ENCODE data around the gene MED6.

MED6 gene

GRCh38 chr14:70597731-70598130 lies 2.7 kb downstream of the MED6 start:
- DNase-seq (ENCODE audit: low read depth in 2 of 2): no peak

DNA sequence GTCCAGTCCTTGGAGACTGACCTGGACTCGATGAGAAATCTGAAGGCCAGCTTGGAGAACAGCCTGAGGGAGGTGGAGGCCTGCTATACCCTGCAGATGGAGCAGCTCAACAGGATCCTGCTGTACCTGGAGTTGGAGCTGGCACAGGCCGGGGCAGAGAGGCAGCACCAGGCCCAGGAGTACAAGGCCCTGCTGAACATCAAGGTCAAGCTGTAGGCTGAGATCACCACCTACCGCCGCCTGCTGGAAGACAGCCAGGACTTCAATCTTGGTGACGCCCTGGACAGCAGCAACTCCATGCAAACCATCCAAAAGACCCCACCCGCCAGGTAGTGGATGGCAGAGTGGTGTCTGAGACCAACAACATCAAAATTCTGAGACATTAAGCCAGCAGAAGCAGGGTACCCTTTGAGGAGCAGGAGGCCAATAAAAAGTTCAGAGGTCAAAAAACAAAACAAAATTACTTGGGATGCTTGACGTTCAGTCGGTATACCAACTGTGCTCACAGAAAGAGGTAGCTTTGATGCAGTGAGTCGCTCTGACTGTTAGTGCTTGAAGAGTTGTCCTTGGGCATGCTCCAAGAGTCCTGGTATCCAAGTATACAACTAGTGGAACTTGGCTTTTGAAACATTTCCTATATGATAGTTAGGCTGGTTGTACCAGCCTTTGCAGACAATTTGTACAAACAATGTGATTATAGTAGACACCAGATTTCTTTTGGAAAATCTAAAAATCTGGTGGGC lies 4.8 kb downstream of the MED6 start:
- no peak for DNase-seq (ENCODE audit: low read depth in 2 of 2)

GRCh38 chr14:70594461-70594860 lies 6.0 kb downstream of the MED6 start:
- no peak for DNase-seq (ENCODE audit: low read depth in 2 of 2)

GRCh38 chr14:70585231-70585630 lies 15.2 kb downstream of the MED6 start:
- no peak for DNase-seq (ENCODE audit: low read depth in 2 of 2)

DNA sequence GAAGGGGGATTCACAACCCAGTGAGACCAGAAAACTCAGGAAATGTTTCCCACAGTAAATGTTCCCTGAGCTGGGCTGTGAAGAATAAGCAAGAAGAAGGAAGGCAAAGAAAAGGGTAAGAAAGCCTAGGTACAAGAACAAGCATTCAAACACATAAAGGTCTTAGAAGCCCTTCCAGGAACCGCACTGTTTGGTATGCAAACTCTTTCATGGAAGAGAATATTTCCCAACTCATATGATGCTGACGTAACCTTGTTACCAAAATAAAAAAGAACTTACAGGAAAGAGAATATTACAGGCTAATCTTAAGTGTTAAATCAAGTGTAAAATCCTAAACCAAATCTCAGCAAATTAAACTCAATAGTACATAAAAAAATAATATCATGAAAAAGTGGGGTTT lies 23.6 kb downstream of the MED6 start:
- no peak for DNase-seq (ENCODE audit: low read depth in 2 of 2)

GRCh38 chr14:70573050-70573449 lies 27.4 kb downstream of the MED6 start:
- no peak for DNase-seq (ENCODE audit: low read depth in 2 of 2)

DNA sequence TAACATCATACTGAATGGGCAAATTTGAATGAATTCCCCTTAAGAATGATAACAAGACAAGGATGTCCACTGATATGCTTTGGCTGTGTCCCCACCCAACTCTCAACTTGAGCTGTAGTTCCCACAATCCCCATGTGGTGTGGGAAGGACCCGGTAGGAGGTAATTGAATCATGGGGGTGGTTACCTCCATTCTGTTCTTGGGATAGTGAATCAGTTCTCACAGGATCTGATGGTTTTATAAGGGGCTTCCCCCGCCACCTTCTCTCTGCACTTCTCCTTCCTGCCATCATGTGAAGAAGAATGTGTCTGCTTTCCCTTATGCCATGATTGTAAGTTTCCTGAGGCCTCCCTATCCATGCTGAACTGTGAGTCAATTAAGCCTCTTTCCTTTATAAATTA lies 29.3 kb downstream of the MED6 start:
- DNase-seq (ENCODE audit: low read depth in 2 of 2): no peak

DNA sequence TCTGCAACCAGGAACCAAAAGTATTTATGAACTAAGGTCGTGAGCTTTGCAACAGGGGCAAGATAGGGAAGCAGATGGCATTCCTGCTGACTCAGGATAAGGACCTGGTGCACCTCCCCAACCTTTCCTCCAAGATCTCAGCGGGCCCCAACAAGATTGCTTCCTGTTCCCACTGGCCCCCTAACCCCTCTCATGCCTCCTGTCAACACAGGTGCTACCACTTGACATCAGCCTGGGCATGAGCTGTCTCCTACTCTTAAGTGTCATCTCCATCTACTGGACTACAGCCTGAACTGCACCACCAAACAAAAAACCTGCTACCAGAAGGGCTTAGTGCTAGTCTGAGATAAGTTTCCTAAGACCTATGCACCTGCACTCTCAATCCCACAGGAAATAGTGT lies 32.7 kb downstream of the MED6 start:
- no peak for DNase-seq (ENCODE audit: low read depth in 2 of 2)

DNA sequence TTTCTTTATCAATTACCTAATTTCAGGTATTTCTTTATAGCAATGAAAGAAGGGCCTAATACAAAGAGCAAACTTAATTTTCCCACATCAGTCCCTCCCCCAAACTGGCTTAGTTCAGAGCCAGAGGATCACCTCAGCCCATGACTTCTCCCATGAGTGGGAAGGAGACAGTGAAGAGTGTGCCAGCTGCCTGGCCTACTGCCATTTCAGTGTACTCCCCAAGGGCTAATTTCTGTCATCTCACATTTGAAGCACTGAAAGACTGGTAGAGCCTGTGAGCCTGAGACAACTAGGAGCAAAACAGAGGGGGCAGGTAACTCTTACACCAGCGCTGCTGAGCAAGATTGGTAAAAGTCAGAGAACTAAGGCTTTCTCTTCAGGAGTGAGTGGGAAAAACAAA lies 36.6 kb downstream of the MED6 start:
- DNase-seq (ENCODE audit: low read depth in 2 of 2): no peak

- no peak for DNase-seq (ENCODE audit: low read depth in 2 of 2)
Measured at GRCh38 chr14:70563417-70563816, 37.0 kb downstream of the MED6 start.

DNA sequence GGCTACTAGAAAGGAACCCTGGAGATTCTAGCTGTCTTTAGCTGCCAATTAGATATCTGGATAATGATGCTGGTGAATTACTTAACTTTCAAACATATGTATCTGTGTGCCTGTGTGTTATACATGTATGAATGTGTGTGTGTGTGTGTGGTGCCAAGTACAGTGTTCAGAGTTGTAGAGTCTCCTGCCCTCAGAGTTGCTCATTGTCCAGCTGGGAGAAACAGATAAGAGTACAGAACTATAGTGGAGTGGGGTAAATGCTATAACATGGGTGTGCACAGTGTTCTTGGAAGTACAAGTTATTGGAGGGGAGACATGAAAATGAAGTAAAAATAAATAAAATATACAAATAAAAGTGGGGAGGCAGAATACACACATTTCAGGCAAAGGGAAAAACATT lies 42.1 kb downstream of the MED6 start:
- no peak for DNase-seq (ENCODE audit: low read depth in 2 of 2)

- no peak for DNase-seq (ENCODE audit: low read depth in 2 of 2)
Measured at GRCh38 chr14:70555890-70556289, 44.6 kb downstream of the MED6 start.

- DNase-seq (ENCODE audit: low read depth in 2 of 2): no peak
Measured at GRCh38 chr14:70538087-70538486, 62.4 kb downstream of the MED6 start.

DNA sequence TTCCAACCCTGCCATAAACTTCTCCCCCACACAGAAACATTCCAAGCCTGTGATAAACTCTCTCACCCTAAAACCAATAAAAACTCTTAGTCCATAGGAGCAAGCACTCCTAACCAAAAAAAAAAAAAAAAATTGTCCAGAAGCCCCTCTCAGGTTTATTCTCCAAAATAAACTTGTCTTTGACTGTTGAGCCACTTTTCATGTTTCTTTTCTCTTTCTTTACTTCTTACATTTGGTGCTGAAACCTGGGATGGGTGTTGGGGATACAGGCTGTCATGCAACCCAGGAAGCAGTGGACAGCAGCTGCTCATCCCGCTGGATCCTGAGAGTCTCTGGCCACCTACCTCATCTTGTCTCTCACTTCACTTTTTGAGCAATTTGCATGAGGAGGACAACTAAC lies 63.6 kb downstream of the MED6 start:
- DNase-seq (ENCODE audit: low read depth in 2 of 2): no peak

GRCh38 chr14:70534904-70535303 lies 65.6 kb downstream of the MED6 start, which contains the start of gene ADAM20:
TSS of gene ADAM20 (minus strand) at chr14:70535004. CDS start at chr14:70524757, 10,247 bp downstream.
- no peak for DNase-seq (ENCODE audit: low read depth in 2 of 2)

Data from stimulated activated CD8-positive, alpha-beta memory T cell treated with anti-CD3 and anti-CD28 coated beads, Interleukin-7, amount 100 ng/mL, for 4 hours (primary cell).